A673 (cell line): ENCODE measurements around the gene REG4.

Experiments used
- EZH2 ChIP-seq: fragments of 200-600 bp; sonication (generic); IDR thresholded peaks from 2 replicates; pipeline ENCODE4 v1.6.1; 2017; ENCODE audit warnings: borderline replicate concordance, low read depth, mild to moderate bottlenecking, mixed read lengths, antibody characterized with exemption, low read length; ENCODE audit not compliant: poor library complexity, severe bottlenecking
- TF ChIP-seq, protein P1 (sequence below): fragments of 300-800, 200-600 bp; sonication (generic); conservative IDR thresholded peaks from 2 replicates; pipeline ENCODE4 v1.5.1; 2017; ENCODE audit warnings: low read depth, mild to moderate bottlenecking, antibody characterized with exemption, low read length, moderate library complexity, mixed read lengths

DNA sequence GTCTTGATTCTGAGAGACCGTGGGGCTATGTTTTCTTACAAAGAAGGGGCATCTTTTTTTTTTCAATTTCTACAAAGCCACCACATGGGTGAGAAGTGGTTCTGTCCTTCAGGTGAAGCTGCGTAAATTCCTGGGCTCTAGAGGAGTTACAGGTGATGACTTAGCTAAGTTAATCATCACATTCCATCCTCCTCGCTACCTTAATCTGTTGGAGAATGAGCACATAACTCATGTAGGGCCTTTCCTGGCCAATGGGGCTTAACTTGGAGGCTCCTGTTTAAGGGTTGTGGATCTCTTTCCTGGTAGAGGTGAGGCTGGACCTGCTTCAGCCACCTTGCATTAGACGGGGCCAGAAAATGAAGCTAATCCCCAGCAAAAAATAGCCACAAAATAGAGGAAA lies 19.9 kb downstream of the REG4 start:
- TF ChIP-seq, protein P1, sequence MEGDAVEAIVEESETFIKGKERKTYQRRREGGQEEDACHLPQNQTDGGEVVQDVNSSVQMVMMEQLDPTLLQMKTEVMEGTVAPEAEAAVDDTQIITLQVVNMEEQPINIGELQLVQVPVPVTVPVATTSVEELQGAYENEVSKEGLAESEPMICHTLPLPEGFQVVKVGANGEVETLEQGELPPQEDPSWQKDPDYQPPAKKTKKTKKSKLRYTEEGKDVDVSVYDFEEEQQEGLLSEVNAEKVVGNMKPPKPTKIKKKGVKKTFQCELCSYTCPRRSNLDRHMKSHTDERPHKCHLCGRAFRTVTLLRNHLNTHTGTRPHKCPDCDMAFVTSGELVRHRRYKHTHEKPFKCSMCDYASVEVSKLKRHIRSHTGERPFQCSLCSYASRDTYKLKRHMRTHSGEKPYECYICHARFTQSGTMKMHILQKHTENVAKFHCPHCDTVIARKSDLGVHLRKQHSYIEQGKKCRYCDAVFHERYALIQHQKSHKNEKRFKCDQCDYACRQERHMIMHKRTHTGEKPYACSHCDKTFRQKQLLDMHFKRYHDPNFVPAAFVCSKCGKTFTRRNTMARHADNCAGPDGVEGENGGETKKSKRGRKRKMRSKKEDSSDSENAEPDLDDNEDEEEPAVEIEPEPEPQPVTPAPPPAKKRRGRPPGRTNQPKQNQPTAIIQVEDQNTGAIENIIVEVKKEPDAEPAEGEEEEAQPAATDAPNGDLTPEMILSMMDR, result no peak
- TF ChIP-seq EZH2, result no peak
